Naive thymus-derived CD4-positive, alpha-beta T cell (primary cell): Measurements from ENCODE around the gene ZNF414. TPM values are rescaled to one million over a fixed set of nuclear protein-coding genes. Genes with fewer than 3 reads are reported as not detected.

ENCODE experiments used
- ATAC-seq: fragments of 150-1000 bp; cut with Tn5 transposase; 2 replicates; pipeline ENCODE4 v1.10.0; 2021; ENCODE audit warnings: mild to moderate bottlenecking, moderate library complexity
- CTCF ChIA-PET: fragments of 350-600 bp; sonication (Branson Sonifier 250); formaldehyde crosslinking; loops from one replicate; lab custom pipeline; 2021; ENCODE audit warnings: antibody characterized with exemption; lab: Charles Lee
- POLR2A ChIA-PET: fragments of 350-600 bp; sonication (Branson Sonifier 250); formaldehyde crosslinking; loops from one replicate; lab custom pipeline; 2021; ENCODE audit warnings: antibody characterized with exemption, inconsistent platforms; lab: Charles Lee
- DNase-seq, 9 donors: peaks; one replicate each; pipeline versions ENCODE4 v3.0.0 to v3.0.0-alpha.2; 2020 to 2022; ENCODE audit warnings: mixed read lengths in 1 of 9
- H3K27ac ChIP-seq: one replicate; pipeline ENCODE4 v1.7.0; 2013; ENCODE audit warnings: mild to moderate bottlenecking, low read depth, low read length, moderate library complexity
- H3K27me3 ChIP-seq, 2 donors: one replicate each; pipeline ENCODE4 v1.7.0; 2013; ENCODE audit warnings: low read length in 2 of 2, mild to moderate bottlenecking in 2 of 2, moderate library complexity in 2 of 2; ENCODE audit not compliant: control insufficient read depth in 2 of 2, insufficient read depth in 2 of 2
- H3K36me3 ChIP-seq, 3 experiments: 1 replicate in 2 of 3; 2 replicates in 1 of 3; pipeline ENCODE4 v1.7.0; 2013; ENCODE audit warnings: low read length in 3 of 3, mild to moderate bottlenecking in 3 of 3, moderate library complexity in 1 of 3; ENCODE audit not compliant: insufficient read depth in 3 of 3, control insufficient read depth in 2 of 3
- H3K4me1 ChIP-seq, 2 donors: one replicate each; pipeline ENCODE4 v1.7.0; 2013; ENCODE audit warnings: low read length in 2 of 2, mild to moderate bottlenecking in 2 of 2, moderate library complexity in 1 of 2; ENCODE audit not compliant: control insufficient read depth in 2 of 2, insufficient read depth in 2 of 2
- H3K4me3 ChIP-seq: 2 replicates; pipeline ENCODE4 v1.7.0; 2013; ENCODE audit warnings: mild to moderate bottlenecking, low read length
- H3K9me3 ChIP-seq, 3 experiments: 1 replicate in 2 of 3; 2 replicates in 1 of 3; pipeline ENCODE4 v1.7.0; 2013; ENCODE audit warnings: low read length in 3 of 3; ENCODE audit not compliant: control insufficient read depth in 2 of 3
- H3K27ac Mint-ChIP-seq, 9 donors: one replicate each; pipeline ENCODE4 v1.8.0; 2020 to 2022; ENCODE audit warnings: mixed read lengths in 9 of 9, mild to moderate bottlenecking in 8 of 9, moderate library complexity in 5 of 9, inconsistent platforms in 2 of 9
- H3K27me3 Mint-ChIP-seq, 5 donors: one replicate each; pipeline ENCODE4 v1.8.0; 2021 to 2022; ENCODE audit warnings: mixed read lengths in 5 of 5, mild to moderate bottlenecking in 1 of 5
- H3K36me3 Mint-ChIP-seq, 5 donors: one replicate each; pipeline ENCODE4 v1.8.0; 2020 to 2022; ENCODE audit warnings: mixed read lengths in 5 of 5, mild to moderate bottlenecking in 3 of 5, inconsistent platforms in 1 of 5
- H3K4me1 Mint-ChIP-seq, 7 donors: one replicate each; pipeline ENCODE4 v1.8.0; 2020 to 2022; ENCODE audit warnings: mixed read lengths in 7 of 7, mild to moderate bottlenecking in 3 of 7, inconsistent platforms in 1 of 7
- H3K4me3 Mint-ChIP-seq, 10 donors: one replicate each; pipeline ENCODE4 v1.8.0; 2020 to 2022; ENCODE audit warnings: mild to moderate bottlenecking in 10 of 10, mixed read lengths in 10 of 10, moderate library complexity in 6 of 10, inconsistent platforms in 2 of 10
- H3K9me3 Mint-ChIP-seq, 11 donors: one replicate each; pipeline ENCODE4 v1.8.0; 2020 to 2022; ENCODE audit warnings: mixed read lengths in 11 of 11, mild to moderate bottlenecking in 4 of 11, inconsistent platforms in 1 of 11, moderate library complexity in 1 of 11
- intact Hi-C, 2 donors: fragments of 100-400 bp; cut with micrococcal nuclease; formaldehyde crosslinking; loops; one replicate each; pipeline ENCODE4 v1.15.1; 2023
- polyA plus RNA-seq, 2 donors: library from polyadenylated mRNA; unstranded; fragments of 300-500 nt; fragmentation: Illumina TruSeq; gene quantifications; one replicate each; pipeline ENCODE4 v1.2.3, GENCODE V29; 2021
- total RNA-seq, 6 experiments: library from RNA in 5 of 6; stranded (reverse) in 5 of 6; gene quantifications; 1 replicate in 5 of 6; 2 replicates in 1 of 6; pipeline ENCODE4 v1.2.3 and lab custom pipeline; 2021 to 2026

Gene ZNF414
- total and polyA plus RNA-seq, 7 experiments from 2014 or later, result 20.2 to 69.2 (median 51.1) TPM

DNA sequence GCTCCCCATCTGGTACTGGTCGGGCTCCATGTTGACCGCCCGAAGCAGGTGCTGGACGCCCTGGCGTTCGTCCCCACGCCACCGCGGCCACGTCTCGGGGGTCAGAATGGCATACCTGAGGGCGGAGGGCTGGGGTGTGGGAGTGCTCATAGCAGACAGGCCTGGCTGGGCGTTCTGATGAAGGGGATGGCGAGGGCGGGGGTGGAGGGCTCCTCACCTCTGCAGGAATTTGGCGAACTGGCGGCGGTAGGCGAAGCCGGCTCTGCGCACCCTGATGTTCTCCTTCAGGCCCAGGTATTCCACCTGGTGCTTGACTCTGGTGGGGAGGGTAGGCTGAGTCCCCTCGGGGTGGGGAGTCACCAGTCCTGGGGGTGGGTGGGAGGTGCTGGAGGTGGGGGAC lies 22.3 kb upstream of the ZNF414 start:
- H3K9me3 Mint-ChIP-seq, result no peaks in the 10 kb centered on the region
- Histone ChIP-seq H3K27ac (no peak overlapping the region), H3K4me3 (no peak overlapping the region), H3K4me1 (no peaks in the 10 kb centered on the region), H3K36me3 (peaks cover 0 to 6% (median 0%) of the 10 kb centered on the region in 3 experiments), H3K27me3 (no peaks in the 10 kb centered on the region), H3K9me3 (no peaks in the 10 kb centered on the region)
- DNase-seq (no peak), ATAC-seq (no peak)
- peak overlapping the region in 1 of 9 donors; percentile 71 for H3K27ac Mint-ChIP-seq
- peaks cover 0 to 8% (median 3%) of the 10 kb centered on the region in 7 donors for H3K4me1 Mint-ChIP-seq
- H3K36me3 Mint-ChIP-seq, result peaks cover 0 to 37% (median 0%) of the 10 kb centered on the region in 5 donors
- no peaks in the 10 kb centered on the region for H3K27me3 Mint-ChIP-seq
- H3K4me3 Mint-ChIP-seq, result no peak overlapping the region
- CTCF ChIA-PET, result no interaction called here
- intact Hi-C loops, result no loop called here
- POLR2A ChIA-PET, result no interaction called here

DNA sequence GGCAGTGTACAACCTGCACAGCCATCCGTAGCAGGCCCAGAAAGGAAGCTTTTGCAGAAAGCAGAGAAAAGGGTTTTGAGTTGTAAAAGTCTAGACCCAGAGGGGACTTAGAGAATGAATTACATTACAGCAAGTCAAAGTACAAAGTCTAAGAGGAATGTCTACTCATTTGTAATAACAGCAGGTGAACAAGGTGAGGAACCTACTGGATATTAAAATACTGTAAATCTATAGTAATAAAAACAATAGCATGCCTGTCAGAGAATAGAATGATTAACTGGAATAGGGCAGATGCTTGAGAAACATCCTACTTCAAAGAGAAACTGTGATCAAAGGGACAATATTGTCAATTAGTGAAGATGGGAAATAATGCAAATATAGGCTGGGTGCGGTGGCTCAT lies 18.3 kb upstream of the ZNF414 start:
- peak overlapping the region in 3 of 9 donors; percentile 8 to 48 (median 13) for H3K27ac Mint-ChIP-seq
- Histone ChIP-seq H3K9me3 (no peaks in the 10 kb centered on the region), H3K4me3 (no peak overlapping the region), H3K27me3 (no peaks in the 10 kb centered on the region), H3K36me3 (peaks cover 0 to 30% (median 0%) of the 10 kb centered on the region in 3 experiments), H3K4me1 (peaks cover 0 to 11% of the 10 kb centered on the region in 2 donors), H3K27ac (no peak overlapping the region)
- H3K4me3 Mint-ChIP-seq, result no peak overlapping the region
- ChIA-PET POLR2A (interaction anchor here (0.7 kb wide), 1 partner anchor 46 kb away, joined by 4 read pairs; no protein-coding TSS in a partner anchor), CTCF (interaction anchor here (0.9 kb wide), 1 partner anchor 49 kb away, joined by 7 read pairs; no protein-coding TSS in a partner anchor)
- ATAC-seq, result no peak
- H3K27me3 Mint-ChIP-seq, result no peaks in the 10 kb centered on the region
- intact Hi-C loops, result no loop called here
- no peak for DNase-seq
- peaks cover 0 to 56% (median 0%) of the 10 kb centered on the region in 5 donors for H3K36me3 Mint-ChIP-seq
- peaks cover 5 to 25% (median 15%) of the 10 kb centered on the region in 7 donors for H3K4me1 Mint-ChIP-seq
- no peaks in the 10 kb centered on the region for H3K9me3 Mint-ChIP-seq

DNA sequence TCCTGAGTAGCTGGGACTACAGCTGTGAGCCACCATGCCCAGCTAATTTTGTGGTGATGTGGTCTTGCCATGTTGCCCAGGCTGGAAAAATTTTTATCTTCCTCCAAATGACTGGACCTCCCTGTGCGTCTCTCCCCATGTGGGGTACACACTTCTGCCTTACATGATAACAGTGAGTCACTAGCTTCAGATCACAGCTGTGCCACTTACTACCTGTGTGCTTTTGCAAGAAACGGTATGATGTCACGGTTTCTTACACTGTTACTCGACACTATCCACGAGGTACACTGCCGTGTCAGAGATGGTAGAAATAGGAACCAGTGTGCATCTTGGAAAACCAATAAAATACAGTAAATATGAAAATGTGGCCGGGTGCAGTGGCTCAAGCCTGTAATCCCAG lies 17.5 kb upstream of the ZNF414 start:
- POLR2A ChIA-PET, result interaction anchor here (1.0 to 1.3 kb wide), 2 partner anchors 13 to 17 kb away, joined by 4 to 6 read pairs; partner anchors contain the start of gene ZNF414
- Histone ChIP-seq H3K27me3 (no peaks in the 10 kb centered on the region), H3K4me3 (no peak overlapping the region), H3K36me3 (peaks cover 0 to 34% (median 0%) of the 10 kb centered on the region in 3 experiments), H3K4me1 (peaks cover 0 to 11% of the 10 kb centered on the region in 2 donors), H3K9me3 (no peaks in the 10 kb centered on the region), H3K27ac (no peak overlapping the region)
- peaks cover 0 to 56% (median 0%) of the 10 kb centered on the region in 5 donors for H3K36me3 Mint-ChIP-seq
- no peak overlapping the region for H3K4me3 Mint-ChIP-seq
- intact Hi-C loops, result no loop called here
- H3K4me1 Mint-ChIP-seq, result peaks cover 9 to 27% (median 20%) of the 10 kb centered on the region in 7 donors
- CTCF ChIA-PET, result interaction anchor here (0.9 to 1.0 kb wide), 2 partner anchors 14 to 50 kb away, joined by 3 to 7 read pairs; no protein-coding TSS in a partner anchor
- H3K27ac Mint-ChIP-seq, result no peak overlapping the region
- no peak for ATAC-seq
- DNase-seq, result no peak
- no peaks in the 10 kb centered on the region for H3K9me3 Mint-ChIP-seq
- no peaks in the 10 kb centered on the region for H3K27me3 Mint-ChIP-seq

DNA sequence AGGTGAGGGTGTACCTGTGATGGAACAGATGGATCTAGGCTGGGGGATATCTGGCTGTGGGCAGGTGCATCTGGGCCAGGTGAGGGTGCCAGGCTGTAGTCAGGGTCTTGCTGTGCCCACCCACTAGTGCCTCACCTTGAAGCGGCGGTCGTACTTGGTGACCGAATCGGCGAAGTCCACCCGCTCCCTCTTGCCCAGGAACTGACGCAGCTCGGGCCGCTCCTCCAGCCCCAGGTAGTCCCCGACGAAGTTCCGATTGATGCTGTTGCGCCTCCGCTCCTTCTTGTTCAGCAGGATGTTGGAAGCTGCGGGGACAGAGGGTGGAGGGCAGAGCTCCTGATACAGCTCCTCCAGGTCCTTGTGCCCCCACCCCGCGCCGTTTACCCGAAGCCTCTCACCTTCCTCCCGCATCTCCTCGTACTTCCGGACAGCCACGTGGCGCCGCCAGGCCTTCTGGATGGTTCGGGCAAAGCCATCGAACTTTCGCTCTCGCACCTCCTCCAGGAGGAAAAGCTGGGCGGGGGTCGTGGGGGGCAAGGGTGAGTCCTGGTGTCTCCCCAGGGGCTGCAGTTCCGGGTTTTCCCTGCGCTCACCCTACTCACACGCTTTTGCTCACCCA lies 16.2 kb upstream of the ZNF414 start:
- intact Hi-C loops, result no loop called here
- Mint-ChIP-seq H3K9me3 (no peaks in the 10 kb centered on the region), H3K4me1 (peaks cover 9 to 27% (median 19%) of the 10 kb centered on the region in 7 donors), H3K27me3 (no peaks in the 10 kb centered on the region), H3K27ac (peak overlapping the region in 2 of 9 donors; percentile 29 to 74), H3K36me3 (peaks cover 0 to 47% (median 0%) of the 10 kb centered on the region in 5 donors), H3K4me3 (no peak overlapping the region)
- H3K27me3 ChIP-seq, result no peaks in the 10 kb centered on the region
- no peak overlapping the region for H3K27ac ChIP-seq
- DNase-seq (no peak), ATAC-seq (no peak)
- CTCF ChIA-PET, result no interaction called here
- POLR2A ChIA-PET, result interaction anchor here (0.6 to 1.0 kb wide), 2 partner anchors 11 to 12 kb away, joined by 3 read pairs; no protein-coding TSS in a partner anchor
- no peaks in the 10 kb centered on the region for H3K9me3 ChIP-seq
- peaks cover 0 to 39% (median 0%) of the 10 kb centered on the region in 3 experiments for H3K36me3 ChIP-seq
- H3K4me3 ChIP-seq, result no peak overlapping the region
- peaks cover 0 to 11% of the 10 kb centered on the region in 2 donors for H3K4me1 ChIP-seq

DNA sequence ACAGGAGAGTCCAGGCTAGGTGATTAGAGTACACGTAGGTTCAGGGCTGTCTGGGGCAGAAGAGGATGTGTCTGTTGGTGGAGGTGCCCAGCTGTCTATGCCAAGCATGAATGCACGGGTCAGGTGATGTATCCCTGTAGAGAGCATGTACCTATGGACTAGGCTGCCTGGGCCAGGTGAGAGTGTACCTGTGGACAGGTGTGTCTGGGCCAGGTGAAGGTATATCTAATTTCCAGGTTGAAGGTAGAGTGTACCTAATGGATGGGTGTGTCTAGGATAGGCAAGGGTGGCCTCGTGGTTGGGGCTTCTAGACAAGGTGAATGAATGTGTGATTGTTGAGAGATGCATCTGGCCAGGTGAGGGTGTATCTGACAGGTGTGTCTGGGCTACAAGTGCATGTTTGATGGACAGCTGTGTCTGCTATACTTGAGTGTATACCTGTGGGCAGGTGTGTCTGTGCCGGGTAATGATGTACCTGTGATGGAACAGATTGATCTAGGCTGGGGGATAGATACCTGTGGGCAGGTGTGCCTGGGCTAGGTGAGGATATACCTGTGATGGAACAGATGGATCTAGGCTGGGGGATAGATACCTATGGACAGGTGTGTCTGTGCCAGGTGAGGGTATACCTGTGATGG lies 15.5 kb upstream of the ZNF414 start:
- Mint-ChIP-seq H3K27ac (peak overlapping the region in 3 of 9 donors; percentile 29 to 74 (median 59)), H3K9me3 (no peaks in the 10 kb centered on the region), H3K27me3 (no peaks in the 10 kb centered on the region), H3K4me3 (peak overlapping the region in 1 of 10 donors; percentile 6), H3K4me1 (peaks cover 9 to 29% (median 21%) of the 10 kb centered on the region in 7 donors), H3K36me3 (peaks cover 0 to 49% (median 0%) of the 10 kb centered on the region in 5 donors)
- intact Hi-C loops, result no loop called here
- Histone ChIP-seq H3K4me1 (peaks cover 0 to 11% of the 10 kb centered on the region in 2 donors), H3K27ac (no peak overlapping the region), H3K9me3 (no peaks in the 10 kb centered on the region), H3K27me3 (no peaks in the 10 kb centered on the region), H3K36me3 (peaks cover 0 to 42% (median 0%) of the 10 kb centered on the region in 3 experiments), H3K4me3 (no peak overlapping the region)
- CTCF ChIA-PET, result interaction anchor here (1.5 kb wide), 1 partner anchor 42 kb away, joined by 5 read pairs; no protein-coding TSS in a partner anchor
- no peak for DNase-seq
- POLR2A ChIA-PET, result interaction anchor here (0.6 to 1.0 kb wide), 2 partner anchors 11 to 55 kb away, joined by 3 read pairs; no protein-coding TSS in a partner anchor
- ATAC-seq, result no peak

DNA sequence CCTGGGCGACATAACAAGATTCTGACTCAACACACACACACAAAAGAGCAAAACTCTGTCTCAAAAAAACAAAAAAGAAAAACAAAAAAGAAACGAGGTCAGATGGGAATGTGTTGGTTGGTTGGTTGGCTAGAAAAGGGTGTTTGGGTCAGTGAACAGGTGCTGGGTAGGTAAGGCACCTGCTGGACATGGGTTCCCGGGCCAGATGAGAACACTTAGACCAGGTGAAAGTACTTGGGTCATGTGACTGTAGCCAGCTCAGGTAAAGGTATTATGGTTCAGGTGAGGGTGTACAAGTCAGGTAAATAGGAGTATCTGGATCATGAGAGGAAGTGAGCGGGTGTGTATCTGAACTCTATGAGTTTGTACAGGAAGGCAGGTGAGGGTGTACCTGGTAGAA lies 14.5 kb upstream of the ZNF414 start:
- Mint-ChIP-seq H3K4me1 (peaks cover 9 to 30% (median 21%) of the 10 kb centered on the region in 7 donors), H3K36me3 (peaks cover 0 to 48% (median 0%) of the 10 kb centered on the region in 5 donors), H3K27me3 (no peaks in the 10 kb centered on the region), H3K27ac (peak overlapping the region in 7 of 9 donors; percentile 7 to 88 (median 49)), H3K4me3 (peak overlapping the region in 1 of 10 donors; percentile 63), H3K9me3 (no peaks in the 10 kb centered on the region)
- no peak overlapping the region for H3K27ac ChIP-seq
- ChIA-PET CTCF (interaction anchor here (0.6 to 1.5 kb wide), 2 partner anchors 41 to 52 kb away, joined by 5 read pairs; no protein-coding TSS in a partner anchor), POLR2A (interaction anchor here (0.6 to 1.3 kb wide), 5 partner anchors 14 to 54 kb away, joined by 3 to 5 read pairs (median 3); no protein-coding TSS in a partner anchor)
- no peak for DNase-seq
- H3K4me3 ChIP-seq, result no peak overlapping the region
- H3K36me3 ChIP-seq, result peaks cover 0 to 40% (median 0%) of the 10 kb centered on the region in 3 experiments
- intact Hi-C loops, result no loop called here
- H3K27me3 ChIP-seq, result no peaks in the 10 kb centered on the region
- no peaks in the 10 kb centered on the region for H3K9me3 ChIP-seq
- peaks cover 0 to 11% of the 10 kb centered on the region in 2 donors for H3K4me1 ChIP-seq
- ATAC-seq, result no peak
